ENCODE measurements around the gene GPR108.

GRCh38 chr19:6718111-6718740, 19.2 kb downstream of the GPR108 start:
- TF ChIP-seq GATA2 (IDR thresholded peaks at IDR 0.05; ENCODE audit: low read depth, low read length), result no peak
- TF ChIP-seq GATA3 (IDR thresholded peaks at IDR 0.05; ENCODE audit: low read depth, low read length), result no peak

All from SH-SY5Y (cell line).